Urinary bladder (tissue), 4 donors: ENCODE data around the gene TPPP. TPM values are rescaled to one million over a fixed set of nuclear protein-coding genes. Genes with fewer than 3 reads are reported as not detected.
"Not testable (repeated sequence)": the region's sequence is repeated elsewhere in the genome, so short reads cannot be mapped to it uniquely, and the experiment has no call there.

Experiments used
- DNase-seq: peaks from one replicate; pipeline ENCODE4 v3.0.0-alpha.2; 2015; ENCODE audit errors: extremely low spot score
- H3K27ac ChIP-seq: one replicate; pipeline ENCODE4 v1.5.1; 2013; ENCODE audit warnings: low read depth, mild to moderate bottlenecking, moderate library complexity
- H3K36me3 ChIP-seq: one replicate; pipeline ENCODE4 v1.6.1; 2013; ENCODE audit warnings: mild to moderate bottlenecking, moderate library complexity; ENCODE audit not compliant: insufficient read depth
- H3K4me1 ChIP-seq: one replicate; pipeline ENCODE4 v1.6.1; 2013; ENCODE audit warnings: mild to moderate bottlenecking, moderate library complexity; ENCODE audit not compliant: insufficient read depth
- H3K4me3 ChIP-seq: one replicate; pipeline ENCODE4 v1.5.1; 2013; ENCODE audit warnings: low read depth, low read length
- WGBS: extraction: QIAGEN DNeasy Blood & Tissue Kit; methylation state at CpG from one replicate; pipeline ENCODE4 v1.1.7; 2013; 5-methylcytosine and 5-hydroxymethylcytosine counted together
- polyA plus RNA-seq: library from polyadenylated mRNA; stranded (reverse); fragments of 200-250 nt; gene quantifications from one replicate; pipeline ENCODE4 v1.2.3, GENCODE V29; 2013
- total RNA-seq: library from RNA; depleted of rRNA; stranded (reverse); fragments of >200 nt; gene quantifications from one replicate; pipeline ENCODE4 v1.2.3, GENCODE V29; 2014
- donor health status: healthy with polysubstance abuse.
- donor health status: healthy.

TPPP gene
- total and polyA plus RNA-seq, 2 donors, result 4.1 to 17.5 TPM

DNA sequence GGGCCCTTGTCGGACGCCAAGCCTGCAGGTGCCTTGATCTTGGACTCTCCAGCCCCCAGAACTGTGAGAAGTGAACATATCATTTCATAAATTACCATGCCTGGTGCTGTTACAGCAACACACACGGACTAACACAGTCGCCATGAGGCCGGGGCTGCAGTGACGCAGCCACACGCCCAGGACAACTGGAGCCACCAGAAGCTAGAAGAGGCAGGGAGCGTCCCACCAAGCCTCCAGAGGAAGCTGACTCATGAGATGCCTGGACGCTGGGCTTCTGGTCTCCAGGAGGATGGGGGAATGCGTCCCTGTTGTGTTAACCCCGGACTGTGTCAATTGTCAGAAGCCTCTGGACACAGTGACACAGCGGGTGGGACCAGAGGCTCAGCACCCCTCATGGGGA lies 6.2 kb downstream of the TPPP start:
- not testable (repeated sequence) for H3K4me3 ChIP-seq, DNase-seq, H3K27ac ChIP-seq, H3K4me1 ChIP-seq, H3K36me3 ChIP-seq
- whole genome bisulfite sequencing, result 80% methylated on average over 12 of the region's 12 CpGs

DNA sequence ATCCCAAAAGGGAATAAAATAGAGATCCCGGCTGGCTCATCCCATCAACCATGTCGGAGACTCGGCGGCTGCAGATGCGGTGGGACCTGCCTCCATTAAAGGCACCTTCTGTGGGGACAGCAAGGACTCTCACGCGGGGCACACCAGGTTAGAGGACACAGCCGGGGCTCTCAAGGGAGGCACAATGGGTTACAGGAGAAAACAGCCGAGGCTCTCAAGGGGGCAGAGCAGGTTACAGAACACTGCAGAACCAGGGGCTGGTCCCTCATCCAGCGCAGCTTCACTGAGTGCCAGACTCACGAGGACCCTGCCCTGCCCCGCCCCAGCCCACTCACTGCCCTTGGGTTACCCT lies 7.0 kb downstream of the TPPP start:
- not testable (repeated sequence) for DNase-seq, H3K4me3 ChIP-seq, H3K27ac ChIP-seq, H3K4me1 ChIP-seq, H3K36me3 ChIP-seq
- 85% methylated on average over 11 of the region's 12 CpGs for WGBS

DNA sequence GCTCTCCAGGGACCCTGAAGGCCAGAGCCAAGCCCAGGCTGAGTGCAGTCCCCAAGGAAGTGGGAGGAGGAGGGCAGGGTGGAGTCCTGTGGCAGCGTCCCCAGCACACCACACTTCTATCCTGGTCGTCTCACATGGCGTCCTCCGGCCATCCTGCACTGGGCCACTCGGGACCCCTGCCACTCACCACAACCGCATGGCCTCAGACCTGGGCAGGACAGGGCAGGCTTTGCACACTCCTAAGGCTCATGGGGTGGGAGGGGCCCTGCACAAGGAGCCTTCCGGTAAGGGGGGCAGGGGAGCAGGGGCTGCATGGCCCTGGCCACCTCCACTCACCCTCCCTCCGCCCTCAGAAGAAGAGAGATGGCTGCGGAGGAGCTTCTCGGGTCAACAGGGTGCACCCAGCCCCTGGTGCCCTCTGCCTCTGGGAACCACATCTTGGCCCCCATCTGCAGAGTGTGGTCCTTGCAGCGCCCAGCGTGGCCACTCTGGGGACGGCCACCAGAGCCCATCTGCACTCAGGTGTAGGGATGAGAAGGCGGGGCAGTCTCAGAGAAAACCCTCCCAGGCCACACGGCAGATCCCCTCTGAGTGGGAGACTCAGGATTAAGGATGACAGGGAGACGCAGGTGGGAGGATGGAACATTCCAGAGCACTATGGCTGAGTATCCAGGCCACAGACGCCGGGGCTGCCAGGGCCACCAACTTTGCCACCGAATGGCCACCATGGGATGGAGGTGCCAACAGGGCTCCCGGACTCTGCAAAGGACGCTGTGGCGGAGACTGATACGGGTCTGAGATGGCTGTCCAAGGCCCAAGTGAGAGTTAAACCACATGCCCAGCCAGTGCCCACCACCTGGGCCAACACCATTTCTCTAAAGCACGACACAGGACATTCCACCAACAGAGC lies 7.6 kb downstream of the TPPP start:
- Histone ChIP-seq H3K27ac (no peak overlapping the region), H3K4me3 (no peak overlapping the region), H3K4me1 (no peaks in the 10 kb centered on the region), H3K36me3 (no peaks in the 10 kb centered on the region)
- 85% methylated on average over 24 of the region's 24 CpGs for WGBS
- DNase-seq, result no peak

DNA sequence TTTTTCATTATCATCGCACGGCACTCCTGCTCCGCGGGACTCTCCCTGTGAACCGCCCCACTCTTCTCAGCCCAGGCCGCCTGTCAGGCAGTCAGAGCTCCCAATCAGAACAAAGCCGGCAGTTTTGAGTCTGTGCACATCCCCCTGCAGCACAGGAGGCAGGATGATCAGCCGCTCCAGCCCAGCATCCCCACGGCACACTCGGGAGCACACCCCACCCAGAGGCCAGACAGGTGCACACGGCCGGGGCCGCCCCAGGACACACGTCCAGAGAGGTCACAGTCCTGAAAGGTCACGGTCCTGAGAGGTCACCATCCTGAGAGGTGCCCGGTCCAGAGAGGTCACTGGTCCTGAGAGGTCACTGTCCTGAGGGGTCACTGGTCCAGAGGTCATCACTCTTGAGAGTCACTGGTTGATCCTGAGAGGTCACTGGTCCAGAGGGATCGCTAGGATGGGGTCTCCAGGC lies 8.4 kb downstream of the TPPP start:
- Histone ChIP-seq H3K4me3 (no peak overlapping the region), H3K27ac (no peak overlapping the region), H3K4me1 (no peaks in the 10 kb centered on the region), H3K36me3 (no peaks in the 10 kb centered on the region)
- DNase-seq, result no peak
- 75% methylated on average over 17 of the region's 17 CpGs for WGBS

DNA sequence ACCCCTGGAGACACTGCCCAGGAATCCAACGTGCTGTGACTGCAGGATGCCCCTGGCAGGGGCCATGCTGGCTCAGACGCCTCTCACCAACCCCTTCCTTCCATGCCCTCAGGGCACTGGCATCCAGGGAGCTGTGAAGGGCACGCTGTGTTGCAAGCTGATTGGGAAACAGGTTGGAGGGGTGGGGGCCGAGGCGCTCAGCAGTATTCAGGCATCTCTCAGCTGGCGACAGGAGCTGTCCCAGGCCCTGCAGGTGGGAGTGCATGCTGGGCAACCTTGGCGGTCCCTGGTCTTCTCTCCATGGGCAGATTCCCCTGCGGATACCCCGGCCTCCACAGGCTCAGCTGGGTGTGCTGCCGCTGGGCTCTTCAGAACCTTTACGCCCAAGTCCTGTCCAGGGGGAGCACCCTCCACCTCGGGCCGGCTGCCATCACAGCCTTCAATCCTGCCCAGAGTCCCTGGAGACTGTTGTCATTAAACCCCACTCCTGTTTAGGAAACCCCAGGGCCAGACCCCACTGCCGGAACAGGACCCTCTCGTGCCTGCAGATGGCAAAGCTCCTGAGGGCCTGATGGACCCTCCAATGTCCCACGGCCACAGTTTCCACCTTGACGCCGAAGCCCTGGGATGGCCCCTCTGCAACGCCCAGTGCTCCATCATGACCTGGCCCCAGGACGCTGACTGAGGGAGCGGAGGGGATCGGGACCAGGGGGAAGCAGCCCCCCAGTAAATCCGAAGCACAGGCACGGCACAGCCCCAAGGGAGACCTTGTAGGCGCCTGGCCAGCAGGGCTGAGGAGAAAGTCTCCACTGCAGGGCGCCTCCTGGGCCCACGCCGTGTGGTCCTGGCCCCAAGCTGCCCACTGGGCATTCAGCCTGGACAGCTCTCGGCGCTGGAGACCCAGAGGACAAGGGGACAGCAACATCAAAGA lies 9.3 kb downstream of the TPPP start:
- no peak overlapping the region for H3K27ac ChIP-seq
- no peaks in the 10 kb centered on the region for H3K36me3 ChIP-seq
- WGBS, result 78% methylated on average over 30 of the region's 30 CpGs
- H3K4me3 ChIP-seq, result no peak overlapping the region
- H3K4me1 ChIP-seq, result no peaks in the 10 kb centered on the region
- no peak for DNase-seq

DNA sequence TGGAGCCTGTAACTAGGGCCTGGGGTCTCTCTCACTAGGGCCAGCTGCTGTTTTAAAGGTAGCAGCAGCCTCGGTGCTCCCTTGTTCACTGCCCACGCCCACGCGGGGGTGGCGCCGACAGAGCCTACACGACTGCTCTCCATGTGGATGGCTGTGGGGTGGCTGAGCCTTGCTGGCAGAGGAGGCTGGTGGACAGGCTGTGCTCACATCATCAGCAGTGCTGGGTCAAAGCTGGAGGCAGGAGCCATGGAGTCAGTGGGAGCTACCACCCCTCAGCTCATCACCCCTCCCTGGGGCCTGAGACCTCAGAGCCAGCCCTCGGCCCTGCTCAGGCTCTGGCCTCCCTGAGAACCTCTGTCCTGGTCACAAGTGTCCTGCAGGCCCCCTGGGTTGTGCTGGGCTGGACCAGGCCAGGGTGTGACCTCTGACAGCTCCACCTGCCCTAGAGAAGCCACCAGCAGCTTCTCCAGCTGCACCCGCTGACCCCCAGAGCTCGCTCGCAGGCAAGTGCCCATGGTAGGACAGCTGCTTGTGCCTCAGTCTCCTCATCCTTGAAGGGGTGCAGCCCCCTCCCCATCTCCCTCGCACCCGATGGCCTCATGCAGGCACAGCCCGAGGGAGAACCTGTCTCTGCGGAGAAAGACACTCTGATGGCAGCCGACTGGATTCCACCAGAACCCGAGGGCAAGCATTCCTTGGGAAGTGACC lies 10.3 kb downstream of the TPPP start:
- not testable (repeated sequence) for H3K4me1 ChIP-seq, DNase-seq, H3K27ac ChIP-seq, H3K36me3 ChIP-seq, H3K4me3 ChIP-seq
- WGBS, result 73% methylated on average over 17 of the region's 17 CpGs

DNA sequence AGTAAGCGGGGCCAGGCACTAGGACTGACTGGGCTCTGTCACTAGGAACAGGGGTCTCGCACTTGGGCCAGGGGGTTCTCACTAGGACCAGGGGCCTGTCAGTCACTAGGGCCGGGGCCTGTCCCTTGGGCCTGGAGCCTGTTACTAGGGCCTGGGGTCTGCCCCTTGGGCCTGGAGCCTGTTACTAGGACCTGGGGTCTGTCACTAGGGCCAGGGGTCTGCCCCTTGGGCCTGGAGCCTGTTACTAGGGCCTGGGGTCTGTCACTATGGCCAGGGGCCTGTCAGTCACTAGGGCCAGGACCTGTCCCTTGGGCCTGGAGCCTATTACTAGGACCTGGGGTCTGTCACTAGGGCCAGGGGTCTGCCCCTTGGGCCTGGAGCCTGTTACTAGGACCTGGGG lies 10.9 kb downstream of the TPPP start:
- not testable (repeated sequence) for DNase-seq, H3K27ac ChIP-seq, H3K4me3 ChIP-seq, H3K36me3 ChIP-seq, H3K4me1 ChIP-seq
- WGBS, result 86% methylated on average over 2 of the region's 3 CpGs

DNA sequence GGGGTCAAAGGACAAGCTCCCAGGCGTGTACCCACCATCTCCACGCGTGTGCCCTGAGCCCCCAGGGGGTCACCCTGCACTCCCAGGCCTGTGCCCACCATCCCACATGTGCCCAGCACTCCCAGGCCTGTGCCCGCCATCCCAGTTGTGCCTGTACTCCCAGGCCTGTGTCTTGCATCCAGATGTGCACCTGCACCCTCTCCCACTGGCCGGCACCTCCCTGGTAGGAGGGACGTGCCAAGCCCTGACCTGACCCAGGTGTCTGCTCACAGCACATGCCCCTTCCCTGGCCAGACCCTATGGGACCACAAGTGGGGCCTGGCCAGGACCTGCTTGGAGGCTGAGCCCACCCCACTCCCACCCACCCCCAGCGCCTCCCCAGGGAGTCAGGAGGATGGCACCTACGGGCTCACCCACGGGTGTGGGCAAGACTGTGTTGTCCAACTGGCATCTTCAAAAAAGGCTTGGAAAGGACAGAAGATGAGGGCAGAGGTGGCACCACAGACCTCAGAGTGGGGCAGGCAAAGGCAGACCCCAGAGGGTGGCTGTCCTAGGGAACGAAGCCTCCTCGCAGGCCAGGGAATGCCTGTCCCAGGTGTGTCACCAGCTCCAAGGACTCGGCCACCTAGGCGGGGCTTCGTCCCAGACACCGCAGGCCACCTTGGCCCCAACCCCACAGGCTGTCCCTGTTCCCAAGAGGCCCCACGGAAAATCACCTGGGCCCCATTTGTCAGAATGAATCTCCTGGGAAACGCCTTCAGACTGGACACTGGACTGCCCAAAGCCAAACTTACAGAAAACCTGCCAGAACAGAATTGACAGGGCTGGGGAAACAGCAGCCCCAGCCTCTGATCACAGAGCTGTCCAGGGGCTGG lies 11.6 kb downstream of the TPPP start:
- not testable (repeated sequence) for H3K4me1 ChIP-seq, H3K27ac ChIP-seq, DNase-seq, H3K36me3 ChIP-seq, H3K4me3 ChIP-seq
- WGBS, result 92% methylated on average over 17 of the region's 17 CpGs

DNA sequence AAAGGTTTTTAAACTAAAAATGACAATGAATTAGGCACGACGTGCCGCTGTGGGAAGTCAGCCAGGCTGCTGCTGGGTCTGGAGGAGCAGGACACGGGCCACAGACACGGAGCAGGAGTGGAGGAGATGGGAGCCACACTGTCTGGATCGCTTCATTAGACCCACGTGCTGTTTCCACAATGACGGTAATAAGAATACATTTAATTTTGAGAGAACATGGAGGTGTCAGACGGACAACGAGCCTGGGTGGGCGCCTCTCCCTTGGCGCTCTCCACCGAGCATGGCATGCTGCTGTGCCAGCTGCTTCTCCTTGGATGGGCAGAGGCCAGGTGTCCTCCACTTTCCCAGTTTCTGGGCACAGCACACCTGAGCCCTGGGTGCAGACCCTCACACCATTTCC lies 12.3 kb downstream of the TPPP start:
- H3K4me1 ChIP-seq, H3K36me3 ChIP-seq, H3K27ac ChIP-seq, H3K4me3 ChIP-seq, DNase-seq: not testable (repeated sequence)
- WGBS, result 75% methylated on average over 13 of the region's 13 CpGs

DNA sequence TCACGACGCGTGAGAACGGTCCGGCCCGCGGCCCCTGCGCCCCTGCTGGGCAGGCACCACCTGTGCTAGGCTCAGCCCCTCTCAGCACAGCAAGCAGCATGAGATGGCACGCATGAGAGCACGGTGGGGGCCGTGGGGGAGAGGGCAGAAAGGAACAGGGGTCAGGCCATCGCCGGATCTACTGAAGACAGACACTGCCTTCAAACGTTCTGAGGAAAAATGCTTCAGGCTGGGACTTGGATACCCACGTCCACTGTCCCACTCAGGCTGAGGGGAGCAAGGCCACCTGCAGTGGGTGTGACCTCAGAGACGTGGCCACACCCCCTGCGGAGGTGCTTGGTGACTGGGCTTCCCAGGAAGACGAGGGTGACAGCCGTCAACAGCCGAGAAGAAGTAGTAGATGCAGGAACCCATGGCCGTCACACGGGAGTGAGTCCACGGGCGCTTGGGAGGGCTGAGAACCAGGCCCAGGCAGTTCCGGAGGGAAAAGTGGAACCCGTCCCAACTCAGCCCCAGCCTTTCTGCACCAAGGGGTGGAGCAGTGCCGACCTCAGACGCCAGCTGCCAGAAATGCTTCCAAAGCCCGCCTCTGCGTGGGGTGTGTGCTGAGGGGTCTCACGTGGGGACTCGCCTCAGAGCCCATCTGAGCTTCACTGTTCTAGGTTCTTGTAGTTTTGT lies 12.9 kb downstream of the TPPP start:
- not testable (repeated sequence) for DNase-seq, H3K36me3 ChIP-seq, H3K4me1 ChIP-seq, H3K4me3 ChIP-seq, H3K27ac ChIP-seq
- WGBS, result 71% methylated on average over 14 of the region's 32 CpGs

DNA sequence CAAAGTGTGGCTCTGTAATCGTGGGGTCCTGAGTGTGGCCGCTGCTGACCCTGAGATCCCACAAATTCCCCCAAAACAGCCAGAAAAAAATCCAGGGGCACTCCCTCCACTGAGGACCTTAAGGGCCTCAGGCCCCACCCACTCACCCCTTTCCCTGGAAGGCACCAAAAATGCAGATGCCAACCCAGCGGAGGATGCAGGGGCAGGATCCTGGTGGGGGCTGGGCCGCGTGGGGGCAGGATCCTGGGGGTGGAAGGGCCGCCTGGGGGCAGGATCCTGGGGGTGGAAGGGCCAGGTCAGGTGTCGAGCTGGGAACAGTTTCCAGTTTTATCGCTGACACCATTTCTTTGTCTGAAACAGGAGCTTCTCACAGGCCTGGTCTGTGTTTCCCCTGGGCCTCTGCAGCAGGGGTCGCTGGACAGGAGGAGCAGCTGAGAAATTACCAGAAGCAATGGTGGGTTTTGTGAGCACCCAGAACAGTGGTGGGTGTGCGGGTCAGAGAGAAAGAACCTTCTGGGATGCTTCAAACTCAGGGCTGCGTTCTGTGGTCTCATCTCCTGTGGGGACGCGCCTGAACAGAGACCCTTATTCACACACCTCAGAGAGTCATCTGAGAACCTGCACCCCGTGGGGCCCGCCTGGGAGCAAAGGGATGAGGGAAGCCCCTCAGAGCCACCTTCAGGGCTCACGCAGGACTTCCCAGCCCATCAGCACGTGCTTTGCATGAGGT lies 13.8 kb downstream of the TPPP start:
- H3K27ac ChIP-seq, H3K4me1 ChIP-seq, DNase-seq, H3K4me3 ChIP-seq, H3K36me3 ChIP-seq: not testable (repeated sequence)
- WGBS, result 78% methylated on average over 15 of the region's 17 CpGs

DNA sequence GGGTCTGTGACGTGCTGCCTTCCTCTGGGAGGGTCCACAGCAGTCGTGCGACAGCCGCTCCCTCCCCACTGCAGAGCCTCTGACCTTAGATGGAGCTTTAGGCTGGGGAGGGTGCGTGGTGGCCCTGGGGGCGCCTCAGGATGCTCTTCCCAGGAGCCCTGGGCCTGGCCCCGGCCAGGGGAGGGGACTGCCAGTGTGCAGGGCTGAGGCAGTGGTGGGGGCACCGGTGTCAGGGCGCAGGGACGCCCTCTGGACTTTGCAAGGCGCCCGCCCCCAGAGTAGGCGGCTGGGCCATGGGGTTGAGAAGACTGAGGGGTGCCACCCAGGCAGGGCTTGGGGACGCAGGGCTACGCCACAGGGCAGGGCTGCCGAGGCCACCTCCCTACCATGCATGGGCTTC lies 14.6 kb downstream of the TPPP start:
- H3K4me1 ChIP-seq, DNase-seq, H3K4me3 ChIP-seq, H3K36me3 ChIP-seq, H3K27ac ChIP-seq: not testable (repeated sequence)
- 81% methylated on average over 15 of the region's 16 CpGs for WGBS
